ENCODE results near the gene SFXN5.

Gene SFXN5

GRCh38 chr2:72972352-72973136, 99.0 kb downstream of the SFXN5 start:
- DNase-seq: no peak

GRCh38 chr2:72971036-72971435, 100.5 kb downstream of the SFXN5 start:
- DNase-seq: no peak

- DNase-seq: no peak
These were observed 101.8 kb downstream of the SFXN5 start for GRCh38 chr2:72969706-72970105.

- DNase-seq: no peak
These were observed 103.2 kb downstream of the SFXN5 start for GRCh38 chr2:72968286-72968685.

- DNase-seq: no peak
These were observed 105.6 kb downstream of the SFXN5 start for GRCh38 chr2:72965770-72966450.

- no peak for DNase-seq
These were observed 106.5 kb downstream of the SFXN5 start for GRCh38 chr2:72965016-72965415.

GRCh38 chr2:72964146-72964525, 107.4 kb downstream of the SFXN5 start:
- no peak for DNase-seq

- DNase-seq: no peak
These were observed 107.9 kb downstream of the SFXN5 start for GRCh38 chr2:72963423-72964145.

GRCh38 chr2:72962911-72963310, 108.6 kb downstream of the SFXN5 start:
- DNase-seq: no peak

- DNase-seq: no peak
These were observed 109.6 kb downstream of the SFXN5 start for GRCh38 chr2:72961853-72962468.

- no peak for DNase-seq
These were observed 110.3 kb downstream of the SFXN5 start for GRCh38 chr2:72961036-72961720.

- no peak for DNase-seq
These were observed 111.2 kb downstream of the SFXN5 start for GRCh38 chr2:72959995-72960981.

- no peak for DNase-seq
These were observed 112.0 kb downstream of the SFXN5 start for GRCh38 chr2:72959554-72959953.

- DNase-seq: no peak
These were observed 112.7 kb downstream of the SFXN5 start for GRCh38 chr2:72958542-72959385.

GRCh38 chr2:72956936-72957335, 114.6 kb downstream of the SFXN5 start:
- no peak for DNase-seq

GRCh38 chr2:72956050-72956395, 115.5 kb downstream of the SFXN5 start:
- DNase-seq: no peak

- no peak for DNase-seq
These were observed 116.1 kb downstream of the SFXN5 start for GRCh38 chr2:72955228-72956049.

- no peak for DNase-seq
These were observed 116.9 kb downstream of the SFXN5 start for GRCh38 chr2:72954376-72955227.

- no peak for DNase-seq
These were observed 117.5 kb downstream of the SFXN5 start for GRCh38 chr2:72953976-72954375.
